Transverse colon (tissue), 4 donors: ENCODE measurements around the gene TOR1AIP2. TPM values are rescaled to one million over a fixed set of nuclear protein-coding genes. Genes with fewer than 3 reads are reported as not detected.

ENCODE experiments used
- DNase-seq: peaks from one replicate; pipeline ENCODE4 v3.0.0-alpha.2; 2019
- H3K27ac ChIP-seq, 4 donors: fragments of 200-600 bp; sonication (generic); 2 replicates each; pipeline ENCODE4 v1.5.1; 2016 to 2018; ENCODE audit warnings: inconsistent platforms in 4 of 4
- H3K27me3 ChIP-seq: fragments of 200-600 bp; sonication (generic); 2 replicates; pipeline ENCODE4 v1.5.1; 2017; ENCODE audit warnings: inconsistent platforms
- H3K36me3 ChIP-seq, 4 donors: fragments of 200-600 bp; sonication (generic); 2 replicates each; pipeline ENCODE4 v1.5.1; 2017 to 2019; ENCODE audit warnings: inconsistent platforms in 4 of 4
- H3K4me1 ChIP-seq, 4 donors: fragments of 200-600 bp; sonication (generic); 2 replicates each; pipeline ENCODE4 v1.5.1; 2017 to 2020; ENCODE audit warnings: inconsistent platforms in 4 of 4
- H3K4me3 ChIP-seq, 4 donors: fragments of 200-600 bp; sonication (generic); 1 replicate in 1 of 4; 2 replicates in 3 of 4; pipeline versions ENCODE4 v1.5.1 to v1.6.1; 2017 to 2019; ENCODE audit warnings: inconsistent platforms in 4 of 4
- H3K9me3 ChIP-seq, 2 donors: fragments of 200-600 bp; sonication (generic); 2 replicates each; pipeline ENCODE4 v1.5.1; 2017 to 2019; ENCODE audit warnings: inconsistent platforms in 2 of 2
- CTCF ChIP-seq, 5 experiments: fragments of 200-600 bp in 3 of 5; fragments of 450-650 bp in 2 of 5; sonication (generic) in 3 of 5; IDR thresholded peaks; 1 replicate in 2 of 5; 2 replicates in 3 of 5; pipeline ENCODE4 v1.5.1; 2016 to 2017; ENCODE audit warnings: antibody characterized with exemption in 5 of 5, inconsistent platforms in 3 of 5, mild to moderate bottlenecking in 2 of 5, moderate library complexity in 1 of 5
- EP300 ChIP-seq: sonication (generic); formaldehyde crosslinking; IDR thresholded peaks from one replicate; pipeline ENCODE4 v1.6.1; 2017; ENCODE audit warnings: antibody characterized with exemption, low read depth
- POLR2A ChIP-seq: fragments of 450-650 bp; IDR thresholded peaks from one replicate; pipeline ENCODE4 v1.6.1; 2016; ENCODE audit warnings: antibody characterized with exemption, mild to moderate bottlenecking, moderate library complexity
- POLR2AphosphoS5 ChIP-seq, 3 donors: sonication (generic); formaldehyde crosslinking; IDR thresholded peaks; one replicate each; pipeline ENCODE4 v1.6.1; 2016; ENCODE audit warnings: antibody characterized with exemption in 3 of 3
- WGBS, 2 donors: methylation state at CpG; one replicate each; pipeline ENCODE4 v1.1.5; 2018; ENCODE audit warnings: low coverage in 1 of 2; 5-methylcytosine and 5-hydroxymethylcytosine counted together
- in situ Hi-C, 4 donors: fragments of 200-750 bp; cut with MboI; loops; one replicate each; pipeline versions ENCODE4 v1.15.0 to v1.15.1; 2017; ENCODE audit warnings: low sequenced_read_pairs in 3 of 4, low pct_ligation_motif_present in 1 of 4, low pct_unique_long_range_greater_than_20kb in 1 of 4
- intact Hi-C: fragments of 100-400 bp; cut with DNase I; formaldehyde crosslinking; loops from one replicate; pipeline ENCODE4 v1.15.1; 2023; ENCODE audit warnings: low total_unique reads
- total RNA-seq, 4 donors: library from RNA; depleted of rRNA; stranded (reverse); fragments of >200 nt; gene quantifications; one replicate each; pipeline ENCODE4 v1.1.0, GENCODE V29; 2016

The TOR1AIP2 gene
- total RNA-seq, 4 donors from 2014 or later, result 46.0 to 107 (median 75.5) TPM

GRCh38 chr1:179875596-179876299, 1.9 kb downstream of the TOR1AIP2 start:
- H3K4me3 ChIP-seq, result peak overlapping the region in 2 of 4 donors; percentile 75 to 84
- 81 to 83% methylated on average over 4 of the region's 4 CpGs for WGBS, 2 donors
- H3K27me3 ChIP-seq, result no peaks in the 10 kb centered on the region
- H3K27ac ChIP-seq, result peak overlapping the region; percentile 8 to 77 (median 46)
- DNase-seq, result no peak
- peaks cover 32 to 71% (median 45%) of the 10 kb centered on the region in 4 donors for H3K4me1 ChIP-seq
- in situ Hi-C loops, result loop anchor here in 2 of 4 donors (10.0 kb wide), 3 partner anchors 79 to 299 kb away; partner anchors contain the start of genes CEP350 (in 1 of the 2) and QSOX1 (in 1 of the 2)
- peaks cover 0 to 8% (median 0%) of the 10 kb centered on the region in 4 donors for H3K36me3 ChIP-seq
- TF ChIP-seq EP300, result no peak
- intact Hi-C loops, result no loop called here
- no peaks in the 10 kb centered on the region for H3K9me3 ChIP-seq

- TF ChIP-seq EP300 (no peak), POLR2AphosphoS5 (IDR thresholded peaks at IDR 0.05) (no peak)
- Histone ChIP-seq H3K4me1 (peaks cover 30 to 68% (median 44%) of the 10 kb centered on the region in 4 donors), H3K27ac (peak overlapping the region in 3 of 4 donors; percentile 17 to 37 (median 26)), H3K36me3 (peaks cover 0 to 8% (median 0%) of the 10 kb centered on the region in 4 donors), H3K27me3 (no peaks in the 10 kb centered on the region), H3K9me3 (no peaks in the 10 kb centered on the region), H3K4me3 (no peak overlapping the region)
- in situ Hi-C loops, result loop anchor here in 3 of 4 donors (10.0 to 25.0 kb wide), 4 partner anchors 81 to 301 kb away; partner anchors contain the start of genes QSOX1 (in 2 of the 3) and CEP350 (in 1 of the 3)
- intact Hi-C loops, result no loop called here
- no peak for DNase-seq
- WGBS, 2 donors, result 71 to 73% methylated on average over 2 of the region's 2 CpGs
Measured at GRCh38 chr1:179873438-179873851, 4.2 kb downstream of the TOR1AIP2 start.

- no peak for TF ChIP-seq EP300
- no peak for TF ChIP-seq POLR2AphosphoS5 (IDR thresholded peaks at IDR 0.05)
- no peak for TF ChIP-seq CTCF (IDR thresholded peaks at IDR 0.05)
- TF ChIP-seq POLR2A, result no peak
- Histone ChIP-seq H3K9me3 (no peaks in the 10 kb centered on the region), H3K4me3 (no peak overlapping the region), H3K27me3 (no peaks in the 10 kb centered on the region), H3K36me3 (peaks cover 0 to 8% (median 0%) of the 10 kb centered on the region in 4 donors), H3K27ac (no peak overlapping the region), H3K4me1 (peaks cover 30 to 64% (median 45%) of the 10 kb centered on the region in 4 donors)
- in situ Hi-C loops, result loop anchor here in 3 of 4 donors (10.0 to 25.0 kb wide), 4 partner anchors 82 to 302 kb away; partner anchors contain the start of genes QSOX1 (in 2 of the 3) and CEP350 (in 1 of the 3)
- intact Hi-C loops, result no loop called here
- WGBS, 2 donors, result 87 to 89% methylated on average over 5 of the region's 5 CpGs
- DNase-seq, result no peak
Measured at GRCh38 chr1:179872558-179872957, 5.0 kb downstream of the TOR1AIP2 start.

GRCh38 chr1:179871940-179872339, 5.7 kb downstream of the TOR1AIP2 start:
- Histone ChIP-seq H3K36me3 (peaks cover 0 to 8% (median 0%) of the 10 kb centered on the region in 4 donors), H3K27ac (no peak overlapping the region), H3K27me3 (no peaks in the 10 kb centered on the region), H3K4me1 (peaks cover 30 to 62% (median 43%) of the 10 kb centered on the region in 4 donors), H3K4me3 (no peak overlapping the region), H3K9me3 (no peaks in the 10 kb centered on the region)
- DNase-seq, result no peak
- intact Hi-C loops (no loop called here), in situ Hi-C loops (loop anchor here in 3 of 4 donors (10.0 to 25.0 kb wide), 4 partner anchors 83 to 303 kb away; partner anchors contain the start of genes QSOX1 (in 2 of the 3) and CEP350 (in 1 of the 3))
- TF ChIP-seq CTCF (IDR thresholded peaks at IDR 0.05) (no peak), EP300 (no peak), POLR2AphosphoS5 (IDR thresholded peaks at IDR 0.05) (no peak), POLR2A (no peak)
- 75% methylated on average over 1 of the region's 1 CpG; no CpG with 5 or more reads in 1 of the 2 donors for WGBS, 2 donors

GRCh38 chr1:179870870-179871269, 6.7 kb downstream of the TOR1AIP2 start:
- in situ Hi-C loops, result loop anchor here in 3 of 4 donors (10.0 to 25.0 kb wide), 4 partner anchors 84 to 304 kb away; partner anchors contain the start of genes QSOX1 (in 2 of the 3) and CEP350 (in 1 of the 3)
- H3K9me3 ChIP-seq, result no peaks in the 10 kb centered on the region
- no peaks in the 10 kb centered on the region for H3K27me3 ChIP-seq
- 71 to 90% methylated on average over 1 of the region's 1 CpG for WGBS, 2 donors
- intact Hi-C loops, result no loop called here
- no peak for DNase-seq
- H3K4me3 ChIP-seq, result no peak overlapping the region
- peaks cover 21 to 51% (median 32%) of the 10 kb centered on the region in 4 donors for H3K4me1 ChIP-seq
- no peak overlapping the region for H3K27ac ChIP-seq
- peaks cover 0 to 8% (median 0%) of the 10 kb centered on the region in 4 donors for H3K36me3 ChIP-seq
- TF ChIP-seq CTCF (IDR thresholded peaks at IDR 0.05) (no peak), EP300 (no peak), POLR2AphosphoS5 (IDR thresholded peaks at IDR 0.05) (no peak), POLR2A (no peak)
